CD4-positive, alpha-beta T cell treated with Interleukin-12 subunit alpha and Interleukin-12 subunit beta, for 1 hour (primary cell): ENCODE data around the gene SIKE1.
"Not testable (repeated sequence)": the region's sequence is repeated elsewhere in the genome, so short reads cannot be mapped to it uniquely, and the experiment has no call there.

Experiments used
- DNase-seq: peaks from one replicate; pipeline ENCODE4 v3.0.0-alpha.2; 2020

SIKE1 gene

DNA sequence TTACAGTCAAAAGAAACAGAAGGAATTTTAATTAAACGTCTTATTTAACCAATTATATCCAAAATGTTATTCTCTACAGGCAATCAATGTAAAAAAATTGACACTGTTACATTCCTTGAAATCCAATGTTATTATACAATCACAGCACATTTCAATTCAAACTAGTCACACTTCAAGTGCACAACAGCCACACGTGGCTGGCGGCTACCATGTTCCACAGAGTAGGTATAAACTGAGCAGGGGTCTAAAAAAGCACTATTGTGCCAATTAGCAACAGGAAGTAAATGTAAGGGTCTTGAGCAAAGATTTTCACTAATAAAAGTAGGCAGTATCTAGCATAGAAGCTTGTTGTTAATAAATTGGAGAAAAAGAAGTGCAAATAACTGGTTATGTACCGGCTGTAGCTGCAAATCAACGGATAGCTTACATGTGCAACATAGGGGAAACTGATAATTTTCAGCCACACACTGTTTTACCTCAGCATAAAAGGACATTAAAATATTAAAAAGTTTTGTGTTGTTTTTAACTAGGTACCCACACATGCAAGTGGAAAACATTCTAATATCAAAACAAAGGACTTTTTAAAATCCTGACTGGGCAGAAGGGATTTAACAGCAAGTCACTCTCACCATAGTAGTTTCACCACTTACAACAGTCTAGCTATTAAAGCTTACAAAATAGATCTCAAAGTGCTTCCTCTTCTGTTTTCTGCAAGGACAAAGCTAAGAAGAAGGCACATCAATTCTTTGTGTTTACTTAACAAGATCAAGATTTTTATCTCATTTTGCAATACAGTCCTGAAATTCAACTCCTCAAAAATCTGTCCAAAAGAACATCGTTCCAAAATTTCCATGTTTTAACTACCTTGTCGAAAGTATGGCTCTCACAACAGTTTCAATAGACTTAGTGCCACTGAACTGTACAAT lies 25.2 kb downstream of the SIKE1 start:
- no peak for DNase-seq

DNA sequence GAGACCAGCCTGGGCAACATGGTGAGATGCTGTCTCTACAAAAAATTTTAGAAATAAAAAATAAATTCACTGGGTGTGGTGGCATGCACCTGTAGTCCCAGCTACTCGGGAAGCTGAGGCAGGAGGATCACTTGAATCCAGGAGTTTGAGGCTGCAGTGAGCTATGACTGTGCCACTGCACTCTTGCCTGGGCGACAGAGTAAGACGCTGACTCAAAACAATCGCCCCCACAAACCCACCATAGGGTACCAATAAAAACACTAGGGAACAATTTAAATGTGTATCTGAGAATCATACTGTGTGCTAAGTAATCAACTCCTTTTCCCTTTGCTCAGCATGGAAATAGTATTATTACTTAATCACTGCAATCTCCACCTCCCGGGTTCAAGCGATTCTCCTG lies 26.8 kb downstream of the SIKE1 start:
- not testable (repeated sequence) for DNase-seq

DNA sequence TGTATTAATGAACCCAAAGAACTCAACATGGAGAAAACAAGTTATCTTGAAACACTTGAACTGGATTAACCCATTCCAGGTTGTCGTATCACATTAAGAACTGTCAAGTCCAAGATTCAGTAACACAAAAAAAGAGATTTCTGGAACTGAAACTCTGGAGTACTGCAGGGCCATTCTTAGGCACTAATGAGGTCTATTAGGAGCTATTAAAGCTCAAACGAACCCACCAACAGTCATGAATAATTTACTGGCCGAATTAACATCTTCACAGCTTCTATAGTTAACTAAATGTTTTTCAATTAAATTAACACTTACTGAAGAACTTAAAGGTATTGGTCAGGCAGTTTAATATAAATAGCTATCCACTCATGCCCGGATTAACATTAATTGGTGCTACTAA lies 27.3 kb downstream of the SIKE1 start:
- no peak for DNase-seq

DNA sequence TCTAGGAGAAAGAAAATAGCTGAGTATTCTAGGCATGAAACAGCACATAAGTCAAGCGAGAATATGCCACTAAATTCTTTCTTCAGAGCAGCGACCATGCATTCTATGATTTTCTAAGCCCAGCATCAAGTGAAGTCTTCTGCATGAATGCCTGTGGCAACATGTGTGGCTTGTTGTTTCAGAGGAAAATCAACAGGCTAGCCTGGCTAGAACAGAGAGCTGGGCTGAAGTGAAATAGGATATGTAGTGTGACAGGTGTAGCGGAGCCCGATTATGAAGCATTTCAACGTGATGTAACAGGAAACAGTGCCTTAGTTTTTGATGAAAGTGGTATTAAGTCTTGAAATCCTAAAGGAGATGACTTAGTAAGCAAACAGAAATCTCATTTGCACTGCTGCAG lies 29.7 kb downstream of the SIKE1 start:
- no peak for DNase-seq

DNA sequence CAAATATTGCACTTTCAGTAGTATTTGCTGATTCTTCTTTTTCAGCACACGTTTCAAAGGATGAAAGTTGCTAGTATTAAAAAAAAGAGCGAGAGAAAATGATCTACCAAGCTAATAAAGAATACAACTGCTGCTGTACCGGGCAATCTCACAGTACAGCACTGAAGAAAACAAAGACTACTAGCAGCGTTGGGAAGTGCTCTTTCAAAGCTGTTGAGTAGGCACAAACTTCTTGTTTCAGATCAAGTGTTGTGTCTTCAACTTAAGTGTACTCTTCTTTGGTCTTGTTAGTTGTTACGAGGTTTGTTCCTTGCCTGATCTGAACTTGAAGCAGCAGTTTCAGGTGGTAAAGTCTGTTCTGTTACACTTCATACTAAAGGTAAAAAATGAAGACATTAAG lies 30.6 kb downstream of the SIKE1 start:
- no peak for DNase-seq

DNA sequence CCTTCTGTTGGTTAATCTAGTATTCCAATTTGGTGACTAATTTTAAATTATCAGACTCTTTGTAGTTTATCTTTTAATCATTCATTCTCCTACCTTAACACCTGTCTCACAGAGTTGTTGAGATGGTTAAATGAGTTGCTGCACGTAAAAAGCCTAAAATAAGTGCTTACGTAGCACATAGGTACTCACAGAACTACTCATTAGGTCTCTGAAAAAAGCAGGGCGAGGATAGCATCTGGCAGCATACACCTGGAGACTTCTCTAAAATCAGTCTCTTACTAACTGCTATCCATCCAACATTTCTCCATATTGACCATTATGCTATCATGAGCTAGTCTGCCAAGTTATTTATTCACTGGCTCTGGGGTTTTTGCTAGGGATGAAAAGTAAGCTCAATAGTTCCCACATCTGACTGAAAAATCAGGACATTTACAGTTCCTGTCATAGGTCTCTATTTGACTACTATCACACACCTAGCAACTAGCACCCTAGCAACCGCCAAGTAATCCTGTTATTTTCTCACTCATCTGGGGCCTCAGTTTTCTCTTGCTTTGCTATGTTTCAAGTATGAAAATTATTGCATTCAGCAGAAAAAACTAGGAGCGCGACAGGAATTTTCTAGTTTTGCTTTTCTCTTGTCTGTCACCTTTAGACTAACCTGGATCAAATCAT lies 33.9 kb downstream of the SIKE1 start:
- no peak for DNase-seq

DNA sequence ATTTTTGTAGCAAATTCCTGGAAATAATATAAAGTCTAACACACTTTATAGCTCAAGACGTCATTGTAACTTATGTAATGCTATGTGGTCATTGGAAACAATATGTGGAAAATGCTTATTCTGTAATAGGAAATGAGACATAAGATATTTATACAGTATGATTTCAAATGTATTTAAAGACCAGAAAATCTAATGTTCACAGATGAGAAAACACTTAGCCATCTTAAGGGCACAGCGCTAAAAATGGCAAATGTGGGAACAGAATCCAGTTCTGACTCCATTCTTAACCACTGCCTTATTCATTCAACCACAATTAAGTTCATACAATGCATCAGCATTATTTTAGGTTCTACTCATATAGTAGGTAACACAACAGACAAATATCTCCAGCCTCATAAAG lies 35.2 kb downstream of the SIKE1 start:
- DNase-seq: no peak

DNA sequence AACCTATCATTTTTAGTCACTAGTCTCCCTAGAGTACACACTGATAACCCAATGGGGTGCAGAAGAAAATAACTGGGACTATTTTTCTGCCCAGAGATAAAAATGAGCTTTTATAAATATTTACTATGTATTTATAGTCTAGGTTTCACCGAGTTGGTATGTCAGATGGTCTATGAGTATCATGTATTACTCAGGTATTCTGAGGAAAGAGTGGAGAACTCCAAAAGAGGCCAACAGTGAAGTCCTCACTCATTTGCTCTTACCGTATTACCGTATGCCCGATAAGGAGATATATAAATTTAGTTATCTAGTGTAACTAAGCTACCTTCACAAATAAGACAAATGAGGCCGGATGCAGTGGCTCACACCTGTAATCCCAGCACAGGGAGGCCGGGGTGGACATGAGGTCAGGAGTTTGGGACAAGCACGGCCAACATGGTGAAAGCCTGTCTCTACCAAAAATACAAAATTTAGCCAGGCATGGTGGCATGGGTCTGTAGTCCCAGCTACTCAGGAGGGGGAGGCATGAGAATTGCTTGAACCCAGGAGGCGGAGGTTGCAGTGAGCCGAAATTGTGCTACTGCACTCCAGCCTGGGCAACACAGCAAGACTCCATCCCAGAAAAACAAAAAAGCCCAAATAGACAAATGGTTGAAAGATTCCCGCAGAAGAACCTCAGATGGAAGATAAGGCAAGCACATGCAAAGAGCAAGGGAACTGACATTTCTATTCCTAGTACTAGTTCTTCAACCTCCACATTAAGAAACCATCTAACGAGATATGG lies 38.3 kb downstream of the SIKE1 start:
- DNase-seq: no peak

DNA sequence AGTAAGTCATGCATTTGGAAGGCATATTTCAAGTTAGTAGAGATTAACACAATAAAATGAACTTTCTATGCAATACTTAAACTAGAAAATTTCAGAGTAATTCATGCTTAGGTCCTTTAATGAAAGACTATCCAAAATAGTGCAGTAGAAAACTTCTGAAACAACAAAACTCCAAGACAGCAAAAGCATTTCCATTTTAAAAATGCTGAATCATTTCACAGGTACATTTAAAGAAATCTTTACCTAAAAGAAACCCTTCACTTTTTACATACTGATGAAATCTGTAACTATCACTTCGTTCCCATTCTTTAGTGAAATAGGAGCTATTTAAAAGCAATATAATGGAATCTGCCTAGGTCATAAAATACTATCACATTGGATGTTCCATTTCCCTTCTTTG lies 40.2 kb downstream of the SIKE1 start:
- no peak for DNase-seq

DNA sequence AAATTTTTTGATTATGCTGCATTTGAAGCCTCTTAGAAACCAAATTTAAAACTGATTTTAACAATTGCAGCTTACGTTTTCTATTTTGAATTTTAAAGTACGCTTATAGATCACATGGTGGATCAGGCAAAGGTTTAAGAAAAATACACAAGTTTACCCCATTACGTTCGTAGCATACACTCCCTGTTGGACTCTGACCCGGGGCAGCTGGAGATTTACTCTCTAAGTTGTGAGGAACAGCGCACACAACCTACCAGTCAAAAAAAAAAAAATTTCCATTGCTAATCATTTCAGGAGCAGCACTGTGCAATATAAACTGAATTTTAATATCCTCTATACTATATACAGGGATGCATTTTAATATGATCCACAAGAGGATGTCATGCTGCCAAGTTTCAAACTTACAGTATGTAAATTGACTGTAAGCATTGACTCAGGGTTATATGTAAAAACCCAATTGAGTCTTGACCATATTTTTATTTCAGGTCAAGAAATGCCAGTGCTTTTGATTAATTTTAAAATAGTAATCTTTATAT lies 43.1 kb downstream of the SIKE1 start:
- no peak for DNase-seq

DNA sequence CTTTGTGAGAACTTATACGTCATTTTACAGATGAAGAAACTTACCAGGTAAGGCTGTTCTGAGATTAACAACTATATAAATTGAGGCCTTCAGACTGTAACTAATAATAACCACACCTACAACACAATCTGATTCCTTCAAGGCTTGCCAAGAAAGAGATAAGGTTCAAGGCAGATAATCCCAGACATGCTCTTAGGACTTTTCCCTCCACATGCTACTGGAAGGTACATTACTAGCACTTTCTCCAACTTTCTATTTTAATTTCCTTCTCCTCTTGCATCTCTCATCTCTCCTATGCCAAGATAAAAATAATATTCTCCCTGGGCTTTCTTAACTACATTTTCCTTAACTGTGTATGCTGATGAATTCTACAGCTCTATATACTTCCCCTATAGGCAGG lies 45.0 kb downstream of the SIKE1 start:
- DNase-seq: no peak

DNA sequence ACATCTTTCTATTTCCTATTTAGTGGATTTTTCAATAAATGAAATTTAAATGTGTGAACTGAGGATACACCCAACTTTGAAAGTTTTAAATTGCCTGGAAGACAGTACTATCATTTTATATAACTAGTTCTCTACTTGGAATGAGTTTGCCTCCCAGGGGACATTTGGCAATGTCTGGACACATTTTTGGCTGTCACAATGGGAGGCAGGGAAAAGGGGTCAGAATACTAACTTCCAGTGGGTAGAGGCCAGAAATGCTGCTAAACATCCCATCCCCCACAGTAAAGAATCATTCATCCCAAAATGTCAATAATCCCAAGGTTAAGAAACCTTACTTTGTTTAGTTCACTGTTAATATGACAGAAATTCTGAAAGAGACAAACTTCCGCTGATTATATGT lies 50.7 kb downstream of the SIKE1 start:
- DNase-seq: no peak

DNA sequence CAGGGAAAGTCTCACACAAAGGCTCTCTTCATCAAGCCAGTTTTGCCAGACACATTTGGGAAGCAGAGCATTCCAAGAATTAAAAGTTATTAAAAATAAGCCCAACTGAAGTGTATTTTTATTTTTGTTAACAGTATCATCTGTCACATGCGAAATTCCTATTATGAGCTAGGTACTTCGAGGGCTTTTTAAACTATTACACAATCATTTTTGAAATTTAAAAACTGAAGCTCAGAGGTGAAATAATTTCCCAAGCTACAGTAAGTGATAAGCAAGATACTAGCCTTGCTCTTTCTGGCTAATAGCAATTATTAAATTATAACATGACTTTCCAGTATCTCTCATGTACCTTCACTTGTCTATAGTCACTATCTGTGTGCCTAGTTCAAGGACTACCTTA lies 51.9 kb downstream of the SIKE1 start:
- DNase-seq: no peak

DNA sequence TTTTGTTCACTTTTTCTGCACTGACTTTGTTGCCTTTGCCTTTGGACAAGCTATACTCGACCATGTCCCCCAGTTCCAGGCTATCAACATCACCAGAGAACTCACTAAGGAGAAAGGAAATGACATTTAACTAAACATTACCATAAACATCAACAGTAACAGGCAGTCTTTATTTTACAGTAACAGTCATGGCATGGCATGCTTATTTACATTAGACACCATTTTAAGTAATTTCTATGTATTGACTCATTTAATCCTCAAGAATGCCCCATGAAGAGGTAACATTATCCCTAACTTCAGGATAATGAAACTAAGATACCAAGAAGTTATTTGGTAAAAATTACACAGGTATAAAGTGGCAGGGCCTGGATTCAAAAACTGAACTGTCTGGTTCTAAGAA lies 55.3 kb downstream of the SIKE1 start:
- no peak for DNase-seq

DNA sequence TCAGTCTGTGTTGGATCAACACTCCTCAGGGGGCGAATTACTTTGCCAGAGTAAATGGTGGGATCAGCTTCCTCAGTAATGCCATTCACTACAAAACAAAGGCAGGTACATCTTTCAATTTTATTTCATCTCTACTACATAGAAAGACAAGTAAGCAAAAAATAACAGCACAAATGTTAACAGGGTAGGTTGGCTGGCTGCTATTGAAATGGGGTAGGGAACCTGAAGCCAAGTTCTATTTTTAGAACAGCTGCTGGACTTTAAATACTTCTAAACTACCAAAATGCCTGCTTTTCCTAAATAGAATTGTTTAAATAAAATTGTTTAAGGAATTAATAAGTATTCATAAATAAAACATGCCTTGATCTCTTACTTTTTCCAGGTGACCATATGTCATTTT lies 56.6 kb downstream of the SIKE1 start:
- DNase-seq: no peak

DNA sequence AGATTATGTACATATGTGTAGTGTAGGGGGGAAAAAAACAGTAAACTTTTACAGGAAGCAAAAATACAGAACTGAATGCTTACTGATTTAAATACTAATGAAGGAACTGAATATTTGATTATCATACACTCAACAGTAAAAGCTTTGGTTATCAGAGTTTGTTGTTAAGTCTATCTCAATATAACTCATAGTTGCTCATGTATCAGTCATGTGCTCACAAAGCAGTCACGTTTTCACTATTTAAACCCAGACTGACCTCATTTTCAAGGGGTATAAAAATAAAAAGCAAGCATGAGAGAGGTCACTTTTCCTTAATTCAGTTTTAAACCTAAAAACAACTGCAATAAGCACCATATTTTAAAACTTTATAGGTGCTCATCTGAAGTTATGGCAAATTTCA lies 57.0 kb downstream of the SIKE1 start:
- no peak for DNase-seq

DNA sequence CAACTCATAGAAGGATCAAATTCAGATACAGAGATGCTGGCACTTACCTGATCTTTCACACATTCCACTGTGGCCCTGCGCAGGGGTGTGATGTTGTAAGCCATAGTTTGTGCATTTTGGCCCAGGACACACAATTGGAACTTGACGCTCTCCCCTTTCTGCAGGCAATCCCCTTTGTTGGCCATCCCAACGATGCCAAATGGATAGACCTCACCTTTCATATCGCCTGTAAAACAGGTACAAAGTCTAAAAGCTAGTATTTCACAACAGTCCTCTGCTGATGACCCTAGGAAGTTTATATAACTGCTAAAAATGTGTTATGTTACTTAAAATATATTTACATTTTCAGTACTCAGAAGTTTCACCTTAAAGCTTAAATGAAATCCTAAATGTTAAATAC lies 60.0 kb downstream of the SIKE1 start:
- no peak for DNase-seq
